Epithelial cell of prostate (primary cell): Measurements from ENCODE around the gene GRK4.

Source experiments
- DNase-seq: peaks from one replicate; pipeline ENCODE4 v3.0.0-alpha.2; 2011; ENCODE audit warnings: low read depth, low spot score
- H3K27ac ChIP-seq: fragments of 450-650 bp; 2 replicates; pipeline ENCODE4 v1.5.1; 2017; ENCODE audit warnings: mild to moderate bottlenecking

The GRK4 gene

DNA sequence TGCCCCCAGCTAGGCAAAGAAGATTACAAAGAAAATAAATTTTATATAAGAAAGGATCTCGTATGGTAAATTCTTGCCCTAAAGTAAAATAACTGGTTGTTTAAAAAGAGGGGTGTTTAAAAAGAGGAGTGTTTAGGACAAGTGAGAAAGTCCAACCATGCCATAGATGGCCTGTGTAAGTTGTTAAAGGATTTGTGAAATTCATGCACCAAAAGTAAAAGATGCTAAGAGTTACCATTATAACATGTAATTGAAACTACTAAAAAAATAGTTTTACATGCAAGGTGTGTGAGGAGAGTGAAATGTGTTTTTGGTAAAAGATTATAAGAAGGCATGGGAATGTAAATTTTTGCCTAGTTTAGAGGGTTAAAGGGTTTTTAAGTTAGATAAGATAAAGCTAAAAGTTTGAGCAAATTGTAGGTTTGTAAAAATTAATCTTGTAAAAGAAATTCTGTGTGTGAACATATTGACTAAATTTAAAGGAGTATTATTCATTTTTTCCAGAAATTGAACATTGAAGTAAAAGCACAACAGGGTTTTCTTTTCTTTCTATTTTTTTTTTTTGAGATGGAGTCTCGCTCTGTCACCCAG is 90.9 kb downstream of the GRK4 start:
- no peak overlapping the region for H3K27ac ChIP-seq
- DNase-seq = no peak

DNA sequence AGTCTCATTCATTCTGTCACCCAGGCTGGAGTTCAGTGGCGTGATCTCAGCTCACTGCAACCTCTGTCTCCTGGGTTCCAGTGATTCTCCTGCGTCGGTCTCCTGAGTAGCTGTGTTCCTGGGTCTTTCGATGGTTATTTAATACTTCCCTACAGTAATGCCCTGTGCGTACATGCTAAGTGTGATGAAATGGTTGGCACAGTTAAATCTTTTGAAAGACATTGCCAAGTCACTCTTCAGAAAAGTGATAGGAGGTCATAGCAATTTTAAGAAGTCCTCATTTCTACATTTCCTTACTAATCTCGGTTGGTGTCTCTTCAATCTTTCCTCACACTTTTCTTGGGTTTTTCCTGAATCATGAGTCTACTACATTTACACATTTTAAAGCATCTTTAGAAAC is 96.6 kb downstream of the GRK4 start:
- no peak overlapping the region for H3K27ac ChIP-seq

DNA sequence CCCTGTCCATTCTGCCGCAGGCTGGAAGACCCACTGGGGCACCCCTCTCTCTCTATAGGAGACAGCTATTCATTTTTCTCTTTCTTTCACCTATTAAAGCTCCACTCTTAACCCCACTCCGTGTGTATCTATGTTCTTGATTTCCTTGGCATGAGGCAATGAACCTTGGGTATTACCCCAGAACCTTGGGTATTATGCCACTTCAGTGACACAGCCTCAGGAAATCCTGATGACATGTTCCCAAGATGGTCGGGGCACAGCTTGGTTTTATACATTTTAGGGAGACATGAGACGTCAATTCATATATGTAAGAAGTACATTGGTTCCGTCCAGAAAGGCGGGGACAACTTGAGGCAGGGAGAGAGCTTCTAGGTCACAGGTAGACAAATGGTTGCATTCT is 97.6 kb downstream of the GRK4 start:
- H3K27ac ChIP-seq = no peak overlapping the region
- DNase-seq = no peak

More for the DNA sequence above, 96.6 kb downstream of the GRK4 start:
- no peak for DNase-seq

DNA sequence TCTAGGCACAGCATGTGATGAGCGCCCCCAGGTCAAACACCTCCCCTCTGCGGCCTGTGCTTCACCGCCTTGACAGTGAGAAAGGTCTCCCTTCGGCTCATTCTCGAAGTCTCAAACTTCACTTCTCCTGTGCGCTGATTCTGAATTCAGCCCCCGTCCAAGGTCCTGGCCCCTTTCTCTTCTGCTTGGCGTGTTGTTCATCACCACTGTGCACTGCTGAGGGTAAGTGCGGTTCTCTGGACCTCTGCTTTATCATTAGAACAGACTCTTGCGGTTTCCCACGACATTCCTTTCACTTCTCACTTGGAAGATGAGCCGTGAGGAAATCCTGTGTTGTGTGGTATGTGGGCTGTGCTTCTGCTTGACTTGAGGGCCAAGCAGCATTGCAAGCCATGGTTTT is 99.1 kb downstream of the GRK4 start:
- H3K27ac ChIP-seq = no peak overlapping the region
- no peak for DNase-seq

DNA sequence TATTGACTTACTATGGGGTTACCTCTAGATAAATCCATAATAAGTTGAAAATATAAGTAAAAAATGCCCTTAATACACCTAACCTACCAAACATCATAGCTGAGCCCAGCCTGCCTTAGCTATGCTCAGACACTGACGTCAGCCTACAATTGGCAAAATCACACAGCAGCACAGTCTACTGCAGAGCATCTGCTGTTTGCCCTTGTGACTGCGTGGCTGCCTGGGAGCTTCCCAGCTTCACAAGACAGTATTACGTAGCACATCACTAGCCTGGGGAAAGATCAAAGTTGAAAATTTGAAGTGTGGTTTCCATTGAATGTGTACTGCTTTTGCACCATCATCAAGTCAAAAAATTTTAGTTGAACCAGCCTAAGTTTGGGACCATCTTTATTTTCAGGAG is 102.2 kb downstream of the GRK4 start:
- H3K27ac ChIP-seq = no peak overlapping the region
- DNase-seq = no peak

DNA sequence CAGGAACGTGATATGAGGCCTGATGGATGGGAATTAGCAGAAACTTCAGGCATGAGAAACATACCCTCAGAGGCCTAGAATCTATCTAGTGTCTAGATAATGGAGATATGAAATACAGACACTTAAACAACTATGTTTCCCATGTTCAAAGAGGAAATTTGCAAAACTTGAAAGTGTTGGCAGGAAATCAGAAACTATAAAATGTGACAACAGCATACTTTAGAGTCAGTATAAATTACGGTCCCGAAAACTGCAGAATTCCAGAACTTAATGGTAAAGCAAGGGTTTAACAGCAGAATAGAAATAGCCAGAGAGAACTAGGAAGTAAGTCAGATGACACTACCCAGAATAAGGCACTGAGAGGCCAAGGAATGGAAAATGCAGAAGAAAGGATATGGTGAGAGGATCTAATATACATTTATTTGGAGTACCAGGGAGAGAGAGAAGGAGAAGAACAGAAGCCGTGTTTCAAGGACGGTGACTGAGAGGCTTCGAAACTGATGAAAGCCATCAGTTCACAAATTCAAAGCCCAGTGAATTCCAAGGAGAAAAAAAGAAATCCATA is 103.5 kb downstream of the GRK4 start:
- H3K27ac ChIP-seq = no peak overlapping the region
- no peak for DNase-seq

DNA sequence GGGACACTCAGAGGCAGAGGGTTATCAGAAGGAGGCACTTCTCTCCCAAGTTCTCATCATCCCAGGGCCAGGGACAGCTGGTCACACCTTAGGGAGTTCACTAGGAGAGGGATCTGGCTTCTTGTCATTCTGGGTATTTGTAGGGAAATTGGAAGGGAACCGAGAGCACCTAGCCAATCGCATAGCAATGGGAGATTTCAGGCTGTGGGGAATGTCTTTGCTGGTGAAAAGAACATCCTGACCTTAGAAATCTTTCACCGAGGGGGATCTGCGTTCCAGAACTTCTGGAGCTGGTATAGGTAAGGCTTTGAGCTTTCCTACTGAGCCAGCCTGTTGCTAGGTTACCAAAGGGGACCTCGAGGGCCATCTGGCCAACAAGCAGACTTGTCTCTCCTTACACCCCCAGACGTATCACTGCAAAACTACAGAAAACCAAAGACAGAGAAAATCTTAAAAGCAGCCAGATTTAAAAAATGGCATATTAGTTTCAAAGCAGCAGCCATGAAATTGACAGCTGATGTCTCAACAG is 104.2 kb downstream of the GRK4 start:
- H3K27ac ChIP-seq = no peak overlapping the region
- no peak for DNase-seq

DNA sequence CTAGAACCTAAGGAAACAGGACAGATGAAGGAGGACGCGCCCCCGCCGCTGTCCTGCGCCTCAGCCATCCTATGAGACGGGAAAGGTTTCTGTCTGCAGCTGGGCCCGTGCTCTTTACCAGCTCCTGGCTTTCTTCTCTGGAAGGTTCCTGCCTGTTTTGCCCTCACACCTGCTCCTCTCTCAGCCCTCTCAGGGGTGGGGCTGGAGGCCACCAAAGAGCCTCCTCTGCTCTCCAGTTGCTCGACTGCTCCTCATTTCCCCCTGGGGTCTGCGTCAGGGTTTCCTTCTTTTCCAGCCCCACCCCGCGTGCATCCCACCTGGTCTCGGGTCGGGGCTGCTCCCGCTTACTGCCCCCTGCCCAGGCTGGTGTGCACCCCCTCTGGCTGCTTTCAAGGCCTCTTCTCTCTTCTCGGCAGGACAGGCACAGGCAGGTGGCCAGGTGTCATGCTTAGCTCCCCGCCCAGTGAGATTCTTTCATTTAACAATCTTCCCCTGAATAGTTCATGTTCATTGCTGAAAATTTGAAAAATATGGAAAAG is 106.4 kb downstream of the GRK4 start:
- H3K27ac ChIP-seq = no peak overlapping the region
- DNase-seq = no peak

DNA sequence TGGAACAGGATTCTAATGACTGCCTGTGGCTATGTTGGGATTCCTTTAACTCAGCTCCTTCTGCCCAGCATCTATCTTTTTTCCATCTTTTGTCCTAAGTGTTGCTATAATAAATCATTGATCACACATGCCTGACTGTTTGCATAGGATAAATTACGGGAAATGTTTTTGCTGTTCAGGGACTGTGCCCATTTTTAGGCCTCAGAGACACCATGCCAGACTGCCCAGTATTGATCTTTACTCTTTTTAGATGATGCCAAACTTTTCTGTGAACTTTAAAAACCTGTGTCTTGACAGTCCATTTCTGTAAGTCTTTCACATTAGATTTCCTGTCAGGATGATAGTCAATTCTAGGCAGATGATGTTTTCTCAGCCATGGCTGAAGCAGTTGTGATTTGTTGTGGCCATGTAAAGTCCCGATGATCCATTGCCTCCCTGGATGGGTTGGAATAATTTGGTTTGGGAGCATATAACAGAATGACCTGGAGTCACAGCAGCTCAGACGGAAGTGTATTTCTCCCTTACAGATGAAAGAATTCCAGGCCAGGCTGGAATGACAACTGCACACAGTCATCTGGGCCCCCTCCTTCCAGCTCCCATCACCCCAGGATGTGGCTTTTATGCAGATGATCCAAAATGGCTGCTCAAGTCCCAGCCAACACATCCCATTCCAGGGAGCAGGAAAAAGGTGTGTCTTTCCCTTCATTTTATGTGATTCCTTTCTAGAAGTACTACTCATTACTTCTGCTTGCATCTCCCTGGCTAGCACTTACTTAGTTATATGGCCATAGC is 107.5 kb downstream of the GRK4 start:
- H3K27ac ChIP-seq = no peak overlapping the region
- DNase-seq = no peak

DNA sequence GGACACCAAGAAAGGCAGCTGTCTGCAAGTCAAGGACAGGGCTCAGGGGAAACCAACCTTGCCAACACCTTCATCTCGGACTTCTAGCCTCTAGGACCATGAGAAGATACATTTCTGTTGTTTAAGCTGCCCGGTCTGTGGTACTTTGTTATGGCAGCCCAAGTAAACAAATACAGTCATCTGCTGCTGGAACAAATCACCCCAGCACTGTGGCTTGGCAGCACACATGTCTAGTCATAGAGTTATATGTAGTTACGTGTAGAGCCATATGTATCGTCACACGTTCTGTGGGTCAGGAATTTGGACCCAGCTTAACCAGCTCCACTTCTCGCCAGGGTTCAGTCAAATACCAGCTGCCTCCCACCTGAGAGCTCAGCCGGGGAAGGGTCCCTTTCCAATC is 108.4 kb downstream of the GRK4 start:
- no peak overlapping the region for H3K27ac ChIP-seq
- no peak for DNase-seq

DNA sequence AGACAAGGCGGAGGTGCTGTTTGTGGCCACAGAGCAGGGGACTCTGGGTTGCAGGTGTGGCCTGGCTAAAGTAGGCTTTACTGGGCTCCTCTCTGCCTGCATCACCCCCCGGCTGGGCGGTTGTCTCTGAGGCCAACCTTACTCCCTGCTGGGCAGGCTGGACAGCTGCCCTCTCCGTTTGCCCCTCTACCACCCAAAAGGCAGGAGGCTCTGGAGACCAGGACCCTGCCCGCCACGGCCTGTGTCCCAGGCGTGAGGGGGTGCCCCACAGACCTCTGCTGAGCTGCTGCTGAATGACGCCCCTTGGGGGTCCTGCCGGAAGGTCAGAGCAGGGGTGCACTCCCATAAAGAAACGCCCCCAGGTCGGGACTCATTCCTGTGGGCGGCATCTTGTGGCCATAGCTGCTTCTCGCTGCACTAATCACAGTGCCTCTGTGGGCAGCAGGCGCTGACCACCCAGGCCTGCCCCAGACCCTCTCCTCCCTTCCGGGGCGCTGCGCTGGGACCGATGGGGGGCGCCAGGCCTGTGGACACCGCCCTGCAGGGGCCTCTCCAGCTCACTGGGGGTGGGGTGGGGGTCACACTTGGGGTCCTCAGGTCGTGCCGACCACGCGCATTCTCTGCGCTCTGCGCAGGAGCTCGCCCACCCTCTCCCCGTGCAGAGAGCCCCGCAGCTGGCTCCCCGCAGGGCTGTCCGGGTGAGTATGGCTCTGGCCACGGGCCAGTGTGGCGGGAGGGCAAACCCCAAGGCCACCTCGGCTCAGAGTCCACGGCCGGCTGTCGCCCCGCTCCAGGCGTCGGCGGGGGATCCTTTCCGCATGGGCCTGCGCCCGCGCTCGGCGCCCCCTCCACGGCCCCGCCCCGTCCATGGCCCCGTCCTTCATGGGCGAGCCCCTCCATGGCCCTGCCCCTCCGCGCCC is 110.0 kb downstream of the GRK4 start:
- H3K27ac ChIP-seq = no peak overlapping the region
- no peak for DNase-seq

DNA sequence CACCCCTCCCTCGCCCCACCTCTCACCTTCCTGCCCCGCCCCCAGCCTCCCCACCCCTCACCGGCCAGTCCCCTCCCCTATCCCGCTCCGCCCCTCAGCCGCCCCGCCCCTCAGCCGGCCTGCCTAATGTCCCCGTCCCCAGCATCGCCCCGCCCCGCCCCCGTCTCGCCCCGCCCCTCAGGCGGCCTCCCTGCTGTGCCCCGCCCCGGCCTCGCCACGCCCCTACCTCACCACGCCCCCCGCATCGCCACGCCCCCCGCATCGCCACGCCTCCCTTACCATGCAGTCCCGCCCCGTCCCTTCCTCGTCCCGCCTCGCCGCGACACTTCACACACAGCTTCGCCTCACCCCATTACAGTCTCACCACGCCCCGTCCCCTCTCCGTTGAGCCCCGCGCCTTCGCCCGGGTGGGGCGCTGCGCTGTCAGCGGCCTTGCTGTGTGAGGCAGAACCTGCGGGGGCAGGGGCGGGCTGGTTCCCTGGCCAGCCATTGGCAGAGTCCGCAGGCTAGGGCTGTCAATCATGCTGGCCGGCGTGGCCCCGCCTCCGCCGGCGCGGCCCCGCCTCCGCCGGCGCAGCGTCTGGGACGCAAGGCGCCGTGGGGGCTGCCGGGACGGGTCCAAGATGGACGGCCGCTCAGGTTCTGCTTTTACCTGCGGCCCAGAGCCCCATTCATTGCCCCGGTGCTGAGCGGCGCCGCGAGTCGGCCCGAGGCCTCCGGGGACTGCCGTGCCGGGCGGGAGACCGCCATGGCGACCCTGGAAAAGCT is 110.9 kb downstream of the GRK4 start, which contains the start of the genes HTT and HTT-AS:
Gene HTT (plus strand): TSS at position 604 of the 768 bp plus-strand sequence. CDS start 145 bp downstream, at position 749.
Gene HTT-AS (minus strand): TSS at position 461 of the 768 bp plus-strand sequence.
- H3K27ac ChIP-seq = peak within 1 kb of the TSS; percentile 75

DNA sequence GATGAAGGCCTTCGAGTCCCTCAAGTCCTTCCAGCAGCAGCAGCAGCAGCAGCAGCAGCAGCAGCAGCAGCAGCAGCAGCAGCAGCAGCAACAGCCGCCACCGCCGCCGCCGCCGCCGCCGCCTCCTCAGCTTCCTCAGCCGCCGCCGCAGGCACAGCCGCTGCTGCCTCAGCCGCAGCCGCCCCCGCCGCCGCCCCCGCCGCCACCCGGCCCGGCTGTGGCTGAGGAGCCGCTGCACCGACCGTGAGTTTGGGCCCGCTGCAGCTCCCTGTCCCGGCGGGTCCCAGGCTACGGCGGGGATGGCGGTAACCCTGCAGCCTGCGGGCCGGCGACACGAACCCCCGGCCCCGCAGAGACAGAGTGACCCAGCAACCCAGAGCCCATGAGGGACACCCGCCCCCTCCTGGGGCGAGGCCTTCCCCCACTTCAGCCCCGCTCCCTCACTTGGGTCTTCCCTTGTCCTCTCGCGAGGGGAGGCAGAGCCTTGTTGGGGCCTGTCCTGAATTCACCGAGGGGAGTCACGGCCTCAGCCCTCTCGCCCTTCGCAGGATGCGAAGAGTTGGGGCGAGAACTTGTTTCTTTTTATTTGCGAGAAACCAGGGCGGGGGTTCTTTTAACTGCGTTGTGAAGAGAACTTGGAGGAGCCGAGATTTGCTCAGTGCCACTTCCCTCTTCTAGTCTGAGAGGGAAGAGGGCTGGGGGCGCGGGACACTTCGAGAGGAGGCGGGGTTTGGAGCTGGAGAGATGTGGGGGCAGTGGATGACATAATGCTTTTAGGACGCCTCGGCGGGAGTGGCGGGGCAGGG is 111.7 kb downstream of the GRK4 start:
- no peak for DNase-seq
- H3K27ac ChIP-seq = peak overlapping the region; percentile 75

More for the DNA sequence above, 110.9 kb downstream of the GRK4 start, which contains the start of the genes HTT and HTT-AS:
- peak; percentile 76 for DNase-seq

DNA sequence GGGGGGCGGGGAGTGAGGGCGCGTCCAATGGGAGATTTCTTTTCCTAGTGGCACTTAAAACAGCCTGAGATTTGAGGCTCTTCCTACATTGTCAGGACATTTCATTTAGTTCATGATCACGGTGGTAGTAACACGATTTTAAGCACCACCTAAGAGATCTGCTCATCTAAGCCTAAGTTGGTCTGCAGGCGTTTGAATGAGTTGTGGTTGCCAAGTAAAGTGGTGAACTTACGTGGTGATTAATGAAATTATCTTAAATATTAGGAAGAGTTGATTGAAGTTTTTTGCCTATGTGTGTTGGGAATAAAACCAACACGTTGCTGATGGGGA is 112.2 kb downstream of the GRK4 start:
- H3K27ac ChIP-seq = peak overlapping the region; percentile 75
- DNase-seq = no peak

DNA sequence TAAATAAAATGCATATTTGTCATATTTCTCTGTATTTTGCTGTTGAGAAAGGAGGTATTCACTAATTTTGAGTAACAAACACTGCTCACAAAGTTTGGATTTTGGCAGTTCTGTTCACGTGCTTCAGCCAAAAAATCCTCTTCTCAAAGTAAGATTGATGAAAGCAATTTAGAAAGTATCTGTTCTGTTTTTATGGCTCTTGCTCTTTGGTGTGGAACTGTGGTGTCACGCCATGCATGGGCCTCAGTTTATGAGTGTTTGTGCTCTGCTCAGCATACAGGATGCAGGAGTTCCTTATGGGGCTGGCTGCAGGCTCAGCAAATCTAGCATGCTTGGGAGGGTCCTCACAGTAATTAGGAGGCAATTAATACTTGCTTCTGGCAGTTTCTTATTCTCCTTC is 114.4 kb downstream of the GRK4 start:
- DNase-seq = no peak
- H3K27ac ChIP-seq = no peak overlapping the region

DNA sequence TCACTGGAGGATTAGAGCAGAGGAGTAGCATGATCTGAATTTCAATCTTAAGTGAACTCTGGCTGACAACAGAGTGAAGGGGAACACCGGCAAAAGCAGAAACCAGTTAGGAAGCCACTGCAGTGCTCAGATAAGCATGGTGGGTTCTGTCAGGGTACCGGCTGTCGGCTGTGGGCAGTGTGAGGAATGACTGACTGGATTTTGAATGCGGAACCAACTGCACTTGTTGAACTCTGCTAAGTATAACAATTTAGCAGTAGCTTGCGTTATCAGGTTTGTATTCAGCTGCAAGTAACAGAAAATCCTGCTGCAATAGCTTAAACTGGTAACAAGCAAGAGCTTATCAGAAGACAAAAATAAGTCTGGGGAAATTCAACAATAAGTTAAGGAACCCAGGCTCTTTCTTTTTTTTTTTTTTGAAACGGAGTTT is 116.3 kb downstream of the GRK4 start:
- DNase-seq = no peak
- H3K27ac ChIP-seq = no peak overlapping the region

DNA sequence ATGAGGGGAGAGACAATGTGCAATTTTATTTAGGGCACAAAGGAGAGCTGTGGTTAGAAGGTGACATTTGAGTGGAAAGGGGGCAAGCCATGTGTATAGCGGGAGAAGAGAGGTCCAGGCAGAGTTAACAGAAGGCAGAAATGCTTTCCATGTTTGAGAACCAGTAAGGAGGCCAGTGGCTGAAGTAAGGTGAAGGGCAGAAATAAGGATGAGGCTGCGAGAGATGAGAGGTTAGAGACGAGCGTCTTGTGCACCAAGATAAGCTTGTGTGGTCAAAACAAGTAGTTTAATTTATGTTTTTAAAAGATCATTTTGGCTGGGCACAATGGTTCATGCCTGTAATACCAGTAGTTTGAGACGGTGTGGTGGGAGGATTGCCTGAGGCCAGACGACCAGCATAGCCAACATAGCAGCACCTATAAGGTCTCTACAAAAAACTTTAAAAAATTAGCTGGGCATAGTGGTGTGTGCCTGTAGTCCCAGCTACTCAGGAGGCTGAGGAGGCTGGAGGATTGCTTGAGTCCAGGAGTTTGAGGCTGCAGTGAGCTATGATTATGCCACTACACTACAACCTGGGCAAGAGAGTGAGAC is 119.6 kb downstream of the GRK4 start:
- DNase-seq = no peak
- no peak overlapping the region for H3K27ac ChIP-seq

DNA sequence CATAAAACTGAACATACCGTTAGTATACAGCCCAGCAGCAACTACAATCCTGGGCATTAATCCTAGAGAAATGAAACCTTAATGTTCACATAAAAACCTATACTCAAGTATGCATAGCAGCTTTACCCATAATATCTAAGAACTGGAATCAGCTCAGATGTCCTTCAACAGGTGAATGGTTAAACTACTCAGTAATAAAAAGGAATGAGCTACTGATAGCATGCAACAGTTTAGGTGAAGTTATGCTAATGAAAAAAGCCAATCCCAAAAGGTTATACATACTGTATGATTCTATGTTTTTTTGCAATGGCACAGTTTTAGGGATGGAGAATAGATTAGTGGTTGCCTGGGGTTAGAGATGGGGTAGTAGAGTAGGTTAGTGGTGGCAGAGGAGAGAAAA is 120.4 kb downstream of the GRK4 start:
- H3K27ac ChIP-seq = no peak overlapping the region
- no peak for DNase-seq
